Lung (tissue), 12 donors: ENCODE data around the gene TNN. TPM values are rescaled to one million over a fixed set of nuclear protein-coding genes. Genes with fewer than 3 reads are reported as not detected.

ENCODE experiments used
- ATAC-seq: fragments of 200-7000 bp; cut with Tn5 transposase; one replicate; pipeline ENCODE4 v1.9.1; 2020; ENCODE audit warnings: moderate number of reproducible peaks; ENCODE audit not compliant: insufficient read depth, low FRiP score
- DNase-seq, 3 donors: peaks; one replicate each; pipeline ENCODE4 v3.0.0-alpha.2; 2013 to 2017
- H3K27ac ChIP-seq, 2 donors: one replicate each; pipeline ENCODE4 v1.5.1; 2013; ENCODE audit warnings: mild to moderate bottlenecking in 2 of 2, moderate library complexity in 2 of 2, control low read depth in 1 of 2, inconsistent platforms in 1 of 2, low read depth in 1 of 2, low read length in 1 of 2
- H3K27me3 ChIP-seq, 3 donors: one replicate each; pipeline ENCODE4 v1.5.1; 2013; ENCODE audit warnings: low read length in 2 of 3; ENCODE audit not compliant: control insufficient read depth in 3 of 3, insufficient read depth in 3 of 3
- H3K36me3 ChIP-seq, 4 donors: one replicate each; pipeline ENCODE4 v1.5.1; 2013; ENCODE audit warnings: low read length in 4 of 4, mild to moderate bottlenecking in 1 of 4, moderate library complexity in 1 of 4; ENCODE audit not compliant: control insufficient read depth in 4 of 4, insufficient read depth in 4 of 4
- H3K4me1 ChIP-seq, 5 donors: one replicate each; pipeline ENCODE4 v1.5.1; 2013; ENCODE audit warnings: low read length in 5 of 5, mild to moderate bottlenecking in 2 of 5, moderate library complexity in 1 of 5; ENCODE audit not compliant: control insufficient read depth in 5 of 5, insufficient read depth in 5 of 5
- H3K4me3 ChIP-seq: one replicate; pipeline ENCODE4 v1.5.1; 2013; ENCODE audit warnings: mild to moderate bottlenecking, control low read depth, moderate library complexity
- H3K9ac ChIP-seq, 2 donors: one replicate each; pipeline ENCODE4 v1.5.1; 2013; ENCODE audit warnings: low read length in 2 of 2, control low read depth in 1 of 2; ENCODE audit not compliant: insufficient read depth in 1 of 2
- H3K9me3 ChIP-seq, 4 donors: one replicate each; pipeline ENCODE4 v1.5.1; 2013; ENCODE audit warnings: low read length in 3 of 4, mild to moderate bottlenecking in 1 of 4, moderate library complexity in 1 of 4; ENCODE audit not compliant: control insufficient read depth in 4 of 4, insufficient read depth in 3 of 4
- CTCF ChIP-seq: IDR thresholded peaks from 2 replicates; pipeline ENCODE4 v1.5.1; 2012; ENCODE audit warnings: mild to moderate bottlenecking; ENCODE audit errors: control extremely low read depth, extremely low read depth
- WGBS, 2 donors: extraction: QIAGEN DNeasy Blood & Tissue Kit; methylation state at CpG; one replicate each; pipeline ENCODE4 v1.1.7; 2013; 5-methylcytosine and 5-hydroxymethylcytosine counted together
- polyA plus RNA-seq, 2 donors: library from polyadenylated mRNA; stranded (reverse); fragments of 200-250 nt; gene quantifications; one replicate each; pipeline ENCODE4 v1.2.1, GENCODE V29; 2013
- total RNA-seq, 2 donors: library from RNA; depleted of rRNA in 1 of 2; stranded (reverse); fragments of >200 nt in 1 of 2; gene quantifications; one replicate each; pipeline ENCODE4 v1.2.1, GENCODE V29; 2014 to 2021
- donor health status: control.
- donor health status: control.
- donor health status: Bipolar disorder and iron deficiency.
- donor health status: healthy.
- donor health status: DM: yes; HTN: yes; CAD: no.

Gene TNN
- total and polyA plus RNA-seq, 4 donors, result 0.02 to 1.3 (median 0.04) TPM; not detected in 1

GRCh38 chr1:175089136-175089718 lies 21.6 kb downstream of the TNN start:
- Histone ChIP-seq H3K36me3 (no peaks in the 10 kb centered on the region), H3K4me3 (no peak overlapping the region), H3K4me1 (peaks cover 0 to 4% (median 0%) of the 10 kb centered on the region in 5 donors), H3K9me3 (no peaks in the 10 kb centered on the region), H3K27me3 (no peaks in the 10 kb centered on the region), H3K9ac (no peak overlapping the region), H3K27ac (no peak overlapping the region)
- no peak for TF ChIP-seq CTCF
- 64 to 78% methylated on average over 7 of the region's 7 CpGs for WGBS, 2 donors
- ATAC-seq (no peak), DNase-seq (no peak)

- 86 to 95% methylated on average over 2 of the region's 2 CpGs for WGBS, 2 donors
- no peak for TF ChIP-seq CTCF
- Histone ChIP-seq H3K9me3 (no peaks in the 10 kb centered on the region), H3K36me3 (no peaks in the 10 kb centered on the region), H3K27me3 (no peaks in the 10 kb centered on the region), H3K4me3 (no peak overlapping the region), H3K27ac (no peak overlapping the region), H3K9ac (no peak overlapping the region), H3K4me1 (peaks cover 0 to 4% (median 0%) of the 10 kb centered on the region in 5 donors)
- no peak for ATAC-seq
- peak; percentile 43 to 81 (median 46) for DNase-seq
Measured at GRCh38 chr1:175090780-175091179, 23.1 kb downstream of the TNN start.

GRCh38 chr1:175094626-175095025 lies 27.0 kb downstream of the TNN start:
- 72 to 88% methylated on average over 4 of the region's 4 CpGs for WGBS, 2 donors
- no peaks in the 10 kb centered on the region for H3K36me3 ChIP-seq
- no peak overlapping the region for H3K27ac ChIP-seq
- H3K27me3 ChIP-seq, result no peaks in the 10 kb centered on the region
- H3K9me3 ChIP-seq, result peaks cover 0 to 2% (median 0%) of the 10 kb centered on the region in 4 donors
- peaks cover 0 to 4% (median 0%) of the 10 kb centered on the region in 5 donors for H3K4me1 ChIP-seq
- no peak for TF ChIP-seq CTCF
- ATAC-seq, result no peak
- no peak overlapping the region for H3K4me3 ChIP-seq
- no peak for DNase-seq
- H3K9ac ChIP-seq, result no peak overlapping the region

- H3K27ac ChIP-seq, result no peak overlapping the region
- DNase-seq (no peak), ATAC-seq (no peak)
- no peak overlapping the region for H3K4me3 ChIP-seq
- H3K27me3 ChIP-seq, result no peaks in the 10 kb centered on the region
- peaks cover 0 to 4% (median 0%) of the 10 kb centered on the region in 5 donors for H3K4me1 ChIP-seq
- no peak for TF ChIP-seq CTCF
- no peak overlapping the region for H3K9ac ChIP-seq
- WGBS, 2 donors, result 81 to 93% methylated on average over 3 of the region's 3 CpGs
- no peaks in the 10 kb centered on the region for H3K36me3 ChIP-seq
- H3K9me3 ChIP-seq, result peaks cover 0 to 3% (median 0%) of the 10 kb centered on the region in 4 donors
Measured at GRCh38 chr1:175095069-175095468, 27.4 kb downstream of the TNN start.
